DND-41 (cell line): Measurements from ENCODE around the gene CA14.

ENCODE experiments used
- ATAC-seq: fragments of 200-7000 bp; cut with Tn5 transposase; 3 replicates; pipeline ENCODE4 v1.9.1; 2021; ENCODE audit warnings: low read depth; ENCODE audit not compliant: insufficient read depth
- DNase-seq: peaks from one replicate; pipeline ENCODE4 v3.0.0-alpha.2; 2020
- H2AFZ ChIP-seq: 2 replicates; pipeline ENCODE4 v1.6.0; 2012; ENCODE audit warnings: low read depth, low read length
- H3K27ac ChIP-seq: 2 replicates; pipeline ENCODE4 v1.5.1; 2012; ENCODE audit warnings: low read length, inconsistent platforms
- H3K27me3 ChIP-seq: fragments of 200-600 bp; sonication (generic); 2 replicates; pipeline ENCODE4 v1.6.0; 2012; ENCODE audit warnings: low read length, mild to moderate bottlenecking, inconsistent platforms; ENCODE audit not compliant: insufficient read depth, poor library complexity
- H3K36me3 ChIP-seq: 2 replicates; pipeline ENCODE4 v1.5.1; 2012; ENCODE audit warnings: low read length, inconsistent platforms; ENCODE audit not compliant: insufficient read depth
- H3K4me1 ChIP-seq: 2 replicates; pipeline ENCODE4 v1.5.1; 2012; ENCODE audit warnings: mild to moderate bottlenecking, low read length; ENCODE audit not compliant: insufficient read depth
- H3K4me2 ChIP-seq: 2 replicates; pipeline ENCODE4 v1.6.0; 2012; ENCODE audit warnings: mild to moderate bottlenecking, moderate library complexity, low read length, inconsistent platforms; ENCODE audit not compliant: insufficient read depth
- H3K4me3 ChIP-seq, 2 experiments: fragments of 200-600 bp in 1 of 2; shearing (Covaris generic) in 1 of 2; 2 replicates each; pipeline ENCODE4 v1.5.1; 2012 to 2016; ENCODE audit warnings: inconsistent platforms in 2 of 2, low read length in 2 of 2, mild to moderate bottlenecking in 2 of 2, low read depth in 1 of 2, moderate library complexity in 1 of 2
- H3K79me2 ChIP-seq: 2 replicates; pipeline ENCODE4 v1.6.0; 2012; ENCODE audit warnings: low read length, inconsistent platforms; ENCODE audit not compliant: insufficient read depth
- H3K9ac ChIP-seq: 2 replicates; pipeline ENCODE4 v1.6.0; 2012; ENCODE audit warnings: low read depth, mild to moderate bottlenecking, inconsistent platforms, low read length, moderate library complexity
- H3K9me3 ChIP-seq: 2 replicates; pipeline ENCODE4 v1.5.1; 2012; ENCODE audit warnings: low read length, moderate library complexity, mild to moderate bottlenecking, inconsistent platforms; ENCODE audit not compliant: insufficient read depth, severe bottlenecking
- H4K20me1 ChIP-seq: 2 replicates; pipeline ENCODE4 v1.6.0; 2012; ENCODE audit warnings: low read length; ENCODE audit not compliant: insufficient read depth
- CTCF ChIP-seq: IDR thresholded peaks from 2 replicates; pipeline ENCODE4 v1.5.1; 2012; ENCODE audit warnings: borderline replicate concordance, low read length, moderate library complexity, mild to moderate bottlenecking; ENCODE audit not compliant: poor library complexity, severe bottlenecking; ENCODE audit errors: extremely low read depth
- EZH2 ChIP-seq: IDR thresholded peaks from 3 replicates; pipeline ENCODE4 v1.6.1; 2012; ENCODE audit warnings: borderline replicate concordance, low read depth, mild to moderate bottlenecking, moderate library complexity, low read length, inconsistent platforms; ENCODE audit not compliant: severe bottlenecking

Gene CA14

GRCh38 chr1:150267896-150268295 is 10.3 kb downstream of the CA14 start:
- peaks cover 24% of the 10 kb centered on the region for H3K79me2 ChIP-seq
- H4K20me1 ChIP-seq: peaks cover 9% of the 10 kb centered on the region; the same call in 1 of the 2 replicates
- DNase-seq (no peak), ATAC-seq (no peak)
- H3K27me3 ChIP-seq: no peaks in the 10 kb centered on the region
- peaks cover 22% of the 10 kb centered on the region for H3K4me1 ChIP-seq
- H3K9me3 ChIP-seq: no peaks in the 10 kb centered on the region
- peak overlapping the region; percentile 71 to 80; a peak in 3 of 4 replicates for H3K4me3 ChIP-seq
- peak overlapping the region; percentile 81 for H3K9ac ChIP-seq
- peak overlapping the region; percentile 95 for H3K4me2 ChIP-seq
- TF ChIP-seq CTCF (no peak), EZH2 (no peak)
- H3K36me3 ChIP-seq: peaks cover 34% of the 10 kb centered on the region
- H2AFZ ChIP-seq: peak overlapping the region; percentile 79; the same call in 1 of the 2 replicates
- peak overlapping the region; percentile 78 for H3K27ac ChIP-seq

GRCh38 chr1:150268340-150268704 is 10.7 kb downstream of the CA14 start:
- no peak for DNase-seq
- peaks cover 24% of the 10 kb centered on the region for H3K79me2 ChIP-seq
- peaks cover 9% of the 10 kb centered on the region; the same call in 1 of the 2 replicates for H4K20me1 ChIP-seq
- no peaks in the 10 kb centered on the region for H3K9me3 ChIP-seq
- peak; percentile 32 for ATAC-seq
- H3K4me1 ChIP-seq: peaks cover 22% of the 10 kb centered on the region
- H3K27me3 ChIP-seq: no peaks in the 10 kb centered on the region
- TF ChIP-seq EZH2 (no peak), CTCF (no peak)
- peaks cover 34% of the 10 kb centered on the region for H3K36me3 ChIP-seq
- H3K4me3 ChIP-seq: peak overlapping the region; percentile 71 to 80
- H3K27ac ChIP-seq: peak overlapping the region; percentile 78
- H3K9ac ChIP-seq: peak overlapping the region; percentile 81
- peak overlapping the region; percentile 95 for H3K4me2 ChIP-seq
- H2AFZ ChIP-seq: peak overlapping the region; percentile 79

- H3K4me2 ChIP-seq: peak within 1 kb of the TSS; percentile 95
- peaks cover 22% of the 10 kb centered on the region for H3K4me1 ChIP-seq
- peak within 1 kb of the TSS; percentile 71 to 80 for H3K4me3 ChIP-seq
- peak; percentile 99 for ATAC-seq
- H3K9me3 ChIP-seq: no peaks in the 10 kb centered on the region
- H4K20me1 ChIP-seq: peaks cover 9% of the 10 kb centered on the region; the same call in 1 of the 2 replicates
- TF ChIP-seq CTCF: no peak
- no peak for TF ChIP-seq EZH2
- peak within 1 kb of the TSS; percentile 81 for H3K9ac ChIP-seq
- H3K27me3 ChIP-seq: no peaks in the 10 kb centered on the region
- peak within 1 kb of the TSS; percentile 78 for H3K27ac ChIP-seq
- peaks cover 34% of the 10 kb centered on the region for H3K36me3 ChIP-seq
- peak within 1 kb of the TSS; percentile 83 for H2AFZ ChIP-seq
- peak; percentile 97 for DNase-seq
- peaks cover 24% of the 10 kb centered on the region for H3K79me2 ChIP-seq
Measured at GRCh38 chr1:150268705-150269403, 11.3 kb downstream of the CA14 start, which contains the start of gene APH1A. Gene APH1A (minus strand): TSS chr1:150269016. CDS start chr1:150268810, 206 bp downstream.
